Astrocyte (in vitro differentiated cells and primary cell): ENCODE data around the gene TMEM116. TPM values are rescaled to one million over a fixed set of nuclear protein-coding genes. Genes with fewer than 3 reads are reported as not detected.

Experiments used
- DNase-seq: peaks from one replicate; pipeline ENCODE4 v3.0.0-alpha.2; 2010; ENCODE audit warnings: low read depth
- FAIRE-seq: peaks from 2 replicates; lab custom pipeline; 2011; peaks lifted over from hg19 to GRCh38; lab: Jason Lieb, UNC
- H2AFZ ChIP-seq: 2 replicates; pipeline ENCODE4 v1.6.0; 2012; ENCODE audit warnings: low read depth, low read length, inconsistent platforms
- H3K27ac ChIP-seq: 2 replicates; pipeline ENCODE4 v1.5.1; 2011; ENCODE audit warnings: low read depth, low read length, inconsistent platforms
- H3K27me3 ChIP-seq: 2 replicates; pipeline ENCODE4 v1.6.0; 2011; ENCODE audit warnings: low read length, inconsistent platforms; ENCODE audit not compliant: insufficient read depth
- H3K36me3 ChIP-seq: 2 replicates; pipeline ENCODE4 v1.5.1; 2011; ENCODE audit warnings: low read length, inconsistent platforms; ENCODE audit not compliant: insufficient read depth
- H3K4me1 ChIP-seq: 2 replicates; pipeline ENCODE4 v1.5.1; 2011; ENCODE audit warnings: low read length, inconsistent platforms; ENCODE audit not compliant: insufficient read depth
- H3K4me2 ChIP-seq: 2 replicates; pipeline ENCODE4 v1.6.0; 2012; ENCODE audit warnings: low read length, inconsistent platforms
- H3K4me3 ChIP-seq: 2 replicates; pipeline ENCODE4 v1.5.1; 2011; ENCODE audit warnings: low read depth, mild to moderate bottlenecking, low read length, inconsistent platforms; ENCODE audit not compliant: insufficient read depth
- H3K79me2 ChIP-seq: 2 replicates; pipeline ENCODE4 v1.6.0; 2012; ENCODE audit warnings: mild to moderate bottlenecking, low read length, inconsistent platforms; ENCODE audit not compliant: insufficient read depth
- H3K9ac ChIP-seq: 2 replicates; pipeline ENCODE4 v1.6.0; 2012; ENCODE audit warnings: mild to moderate bottlenecking, low read length, inconsistent platforms
- H3K9me3 ChIP-seq: 2 replicates; pipeline ENCODE4 v1.5.1; 2012; ENCODE audit warnings: low read depth, mild to moderate bottlenecking, low read length, inconsistent platforms; ENCODE audit not compliant: insufficient read depth
- H4K20me1 ChIP-seq: 2 replicates; pipeline ENCODE4 v1.6.0; 2012; ENCODE audit warnings: low read length, inconsistent platforms; ENCODE audit not compliant: insufficient read depth
- H3K27ac Mint-ChIP-seq: one replicate; pipeline ENCODE4 v1.8.0; 2021; ENCODE audit warnings: mild to moderate bottlenecking, mixed read lengths; ENCODE audit not compliant: unreplicated experiment
- H3K27me3 Mint-ChIP-seq: one replicate; pipeline ENCODE4 v1.8.0; 2021; ENCODE audit warnings: low read depth, mixed read lengths; ENCODE audit not compliant: unreplicated experiment
- H3K36me3 Mint-ChIP-seq: one replicate; pipeline ENCODE4 v1.8.0; 2021; ENCODE audit warnings: low read depth, mixed read lengths; ENCODE audit not compliant: unreplicated experiment
- H3K4me1 Mint-ChIP-seq: one replicate; pipeline ENCODE4 v1.8.0; 2021; ENCODE audit warnings: low read depth, mixed read lengths; ENCODE audit not compliant: unreplicated experiment
- H3K4me3 Mint-ChIP-seq: one replicate; pipeline ENCODE4 v1.8.0; 2021; ENCODE audit warnings: mild to moderate bottlenecking, moderate library complexity, mixed read lengths; ENCODE audit not compliant: unreplicated experiment
- H3K9me3 Mint-ChIP-seq: one replicate; pipeline ENCODE4 v1.8.0; 2021; ENCODE audit warnings: mild to moderate bottlenecking, mixed read lengths; ENCODE audit not compliant: unreplicated experiment
- EZH2 ChIP-seq: IDR thresholded peaks from 2 replicates; pipeline ENCODE4 v1.6.1; 2012; ENCODE audit warnings: mild to moderate bottlenecking, low read length, inconsistent platforms; ENCODE audit not compliant: insufficient read depth
- total RNA-seq: library from RNA; stranded (reverse); gene quantifications from 2 replicates; pipeline ENCODE4 v1.2.1, GENCODE V29; 2021
- TF ChIP-seq, protein P1 (sequence below): IDR thresholded peaks from 2 replicates; pipeline ENCODE4 v1.5.1; 2011; ENCODE audit warnings: low read depth, mild to moderate bottlenecking, inconsistent platforms, low read length, moderate library complexity; ENCODE audit not compliant: insufficient read depth

The TMEM116 gene
- total RNA-seq, 1 donor from 2014 or later: 7.5 TPM

DNA sequence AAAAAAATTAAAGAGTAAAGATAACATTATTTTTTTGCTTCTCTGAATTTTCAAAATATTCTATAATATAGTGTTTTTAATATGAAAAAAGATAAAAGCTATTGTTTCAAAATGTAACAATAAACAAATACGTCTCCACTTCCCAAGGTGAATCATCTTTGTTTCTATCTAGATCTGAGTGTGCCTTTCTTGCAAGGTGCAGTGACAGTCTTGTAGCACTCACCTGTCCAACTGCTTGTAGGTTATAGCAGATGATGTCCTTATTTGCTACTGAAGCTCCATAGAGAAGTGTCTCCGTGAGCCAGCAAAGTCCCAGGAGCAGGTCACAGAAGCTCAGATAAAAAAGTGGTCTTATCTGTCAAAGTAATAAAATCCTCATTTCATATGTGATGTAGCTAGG lies 21.4 kb downstream of the TMEM116 start:
- Mint-ChIP-seq H3K27ac (no peak overlapping the region), H3K4me3 (no peak overlapping the region), H3K9me3 (no peaks in the 10 kb centered on the region), H3K4me1 (no peaks in the 10 kb centered on the region), H3K27me3 (no peaks in the 10 kb centered on the region), H3K36me3 (peaks cover 4% of the 10 kb centered on the region)
- Histone ChIP-seq H3K9me3 (no peaks in the 10 kb centered on the region), H3K4me3 (no peak overlapping the region), H3K79me2 (no peaks in the 10 kb centered on the region), H2AFZ (no peak overlapping the region), H3K4me2 (no peak overlapping the region), H3K9ac (no peak overlapping the region), H4K20me1 (no peaks in the 10 kb centered on the region), H3K27me3 (no peaks in the 10 kb centered on the region), H3K4me1 (no peaks in the 10 kb centered on the region), H3K27ac (no peak overlapping the region), H3K36me3 (no peaks in the 10 kb centered on the region)
- TF ChIP-seq, protein P1, sequence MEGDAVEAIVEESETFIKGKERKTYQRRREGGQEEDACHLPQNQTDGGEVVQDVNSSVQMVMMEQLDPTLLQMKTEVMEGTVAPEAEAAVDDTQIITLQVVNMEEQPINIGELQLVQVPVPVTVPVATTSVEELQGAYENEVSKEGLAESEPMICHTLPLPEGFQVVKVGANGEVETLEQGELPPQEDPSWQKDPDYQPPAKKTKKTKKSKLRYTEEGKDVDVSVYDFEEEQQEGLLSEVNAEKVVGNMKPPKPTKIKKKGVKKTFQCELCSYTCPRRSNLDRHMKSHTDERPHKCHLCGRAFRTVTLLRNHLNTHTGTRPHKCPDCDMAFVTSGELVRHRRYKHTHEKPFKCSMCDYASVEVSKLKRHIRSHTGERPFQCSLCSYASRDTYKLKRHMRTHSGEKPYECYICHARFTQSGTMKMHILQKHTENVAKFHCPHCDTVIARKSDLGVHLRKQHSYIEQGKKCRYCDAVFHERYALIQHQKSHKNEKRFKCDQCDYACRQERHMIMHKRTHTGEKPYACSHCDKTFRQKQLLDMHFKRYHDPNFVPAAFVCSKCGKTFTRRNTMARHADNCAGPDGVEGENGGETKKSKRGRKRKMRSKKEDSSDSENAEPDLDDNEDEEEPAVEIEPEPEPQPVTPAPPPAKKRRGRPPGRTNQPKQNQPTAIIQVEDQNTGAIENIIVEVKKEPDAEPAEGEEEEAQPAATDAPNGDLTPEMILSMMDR: no peak
- DNase-seq (no peak), FAIRE-seq (no peak)

- Histone ChIP-seq H3K79me2 (no peaks in the 10 kb centered on the region), H3K36me3 (no peaks in the 10 kb centered on the region), H4K20me1 (no peaks in the 10 kb centered on the region), H3K4me1 (no peaks in the 10 kb centered on the region), H3K27ac (no peak overlapping the region), H3K9ac (no peak overlapping the region), H3K4me2 (no peak overlapping the region), H2AFZ (no peak overlapping the region), H3K9me3 (no peaks in the 10 kb centered on the region), H3K27me3 (no peaks in the 10 kb centered on the region), H3K4me3 (no peak overlapping the region)
- Mint-ChIP-seq H3K9me3 (no peaks in the 10 kb centered on the region), H3K4me1 (peaks cover 5% of the 10 kb centered on the region), H3K27me3 (no peaks in the 10 kb centered on the region), H3K27ac (no peak overlapping the region), H3K4me3 (no peak overlapping the region), H3K36me3 (peaks cover 4% of the 10 kb centered on the region)
- DNase-seq: no peak
- no peak for FAIRE-seq
- no peak for TF ChIP-seq EZH2
- TF ChIP-seq, protein P1: no peak
Measured at GRCh38 chr12:111984820-111985219, 28.1 kb downstream of the TMEM116 start.

- H3K4me3 Mint-ChIP-seq: no peak overlapping the region
- H4K20me1 ChIP-seq: no peaks in the 10 kb centered on the region
- H3K4me1 ChIP-seq: no peaks in the 10 kb centered on the region
- DNase-seq (no peak), FAIRE-seq (no peak)
- no peak overlapping the region for H3K4me2 ChIP-seq
- H3K27me3 Mint-ChIP-seq: no peaks in the 10 kb centered on the region
- H3K9me3 ChIP-seq: no peaks in the 10 kb centered on the region
- H3K36me3 ChIP-seq: no peaks in the 10 kb centered on the region
- H3K4me1 Mint-ChIP-seq: peaks cover 5% of the 10 kb centered on the region
- H3K4me3 ChIP-seq: no peak overlapping the region
- no peak overlapping the region for H3K27ac ChIP-seq
- peaks cover 2% of the 10 kb centered on the region for H3K36me3 Mint-ChIP-seq
- H3K9ac ChIP-seq: no peak overlapping the region
- H3K27me3 ChIP-seq: no peaks in the 10 kb centered on the region
- peak overlapping the region; percentile 26 for H3K27ac Mint-ChIP-seq
- no peak overlapping the region for H2AFZ ChIP-seq
- H3K79me2 ChIP-seq: no peaks in the 10 kb centered on the region
- TF ChIP-seq, protein P1: no peak
- TF ChIP-seq EZH2: no peak
- no peaks in the 10 kb centered on the region for H3K9me3 Mint-ChIP-seq
Measured at GRCh38 chr12:111981987-111982386, 31.0 kb downstream of the TMEM116 start.
